GM18907 (cell line): ENCODE data around the gene SELENOO.

Experiments used
- ATAC-seq: cut with Tn5 transposase; IDR thresholded peaks from one replicate; pipeline ENCODE4 v1.9.1; 2021; ENCODE audit warnings: mild to moderate bottlenecking, moderate library complexity; ENCODE audit not compliant: unreplicated experiment

Gene SELENOO

DNA sequence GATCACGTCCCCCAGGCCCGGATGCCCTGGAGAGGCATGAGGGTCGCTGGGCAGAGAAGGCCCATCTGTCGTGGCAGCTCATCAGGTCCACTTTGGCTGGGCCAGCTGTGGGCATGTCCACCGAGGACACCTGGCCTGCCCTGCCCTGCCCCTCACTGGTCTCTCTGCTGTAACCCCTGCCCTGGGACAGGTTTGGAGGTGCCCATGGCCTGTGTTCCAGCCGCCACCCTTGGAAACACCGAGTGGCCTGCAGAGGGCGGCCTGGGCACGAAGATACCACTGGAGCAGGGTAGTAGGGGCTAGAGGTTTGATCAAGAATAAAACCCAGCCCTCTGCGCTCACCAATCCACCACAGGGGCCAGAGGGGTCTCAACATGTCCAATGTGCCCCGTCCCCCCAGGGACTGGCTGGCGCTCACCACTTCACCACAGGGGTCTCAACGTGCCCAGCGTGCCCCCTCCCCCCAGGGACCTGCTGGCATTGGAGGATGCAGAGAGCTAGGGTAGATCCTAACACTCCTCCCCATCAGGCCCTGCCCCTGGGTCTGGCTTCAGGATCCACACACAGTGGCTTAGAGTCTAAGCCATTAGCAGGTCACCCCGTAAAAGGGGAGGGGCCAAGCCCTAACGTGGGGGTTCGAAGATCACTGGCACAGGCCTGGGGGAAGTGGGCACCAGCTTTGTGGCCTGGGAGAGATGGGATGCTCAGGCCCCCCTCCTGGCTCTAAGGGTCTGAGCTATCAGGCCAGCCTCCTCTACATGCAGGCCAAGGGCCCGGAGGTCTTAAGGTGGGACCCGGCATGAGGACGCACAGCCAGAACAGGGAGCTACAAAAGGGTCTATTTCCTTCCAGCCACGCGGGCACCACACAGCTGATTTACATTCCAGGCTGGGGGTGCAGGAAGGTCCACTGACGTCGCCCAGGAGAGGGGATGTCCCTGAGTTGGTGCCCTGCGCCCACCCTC lies 51.6 kb downstream of the SELENOO start:
- no peak for ATAC-seq

DNA sequence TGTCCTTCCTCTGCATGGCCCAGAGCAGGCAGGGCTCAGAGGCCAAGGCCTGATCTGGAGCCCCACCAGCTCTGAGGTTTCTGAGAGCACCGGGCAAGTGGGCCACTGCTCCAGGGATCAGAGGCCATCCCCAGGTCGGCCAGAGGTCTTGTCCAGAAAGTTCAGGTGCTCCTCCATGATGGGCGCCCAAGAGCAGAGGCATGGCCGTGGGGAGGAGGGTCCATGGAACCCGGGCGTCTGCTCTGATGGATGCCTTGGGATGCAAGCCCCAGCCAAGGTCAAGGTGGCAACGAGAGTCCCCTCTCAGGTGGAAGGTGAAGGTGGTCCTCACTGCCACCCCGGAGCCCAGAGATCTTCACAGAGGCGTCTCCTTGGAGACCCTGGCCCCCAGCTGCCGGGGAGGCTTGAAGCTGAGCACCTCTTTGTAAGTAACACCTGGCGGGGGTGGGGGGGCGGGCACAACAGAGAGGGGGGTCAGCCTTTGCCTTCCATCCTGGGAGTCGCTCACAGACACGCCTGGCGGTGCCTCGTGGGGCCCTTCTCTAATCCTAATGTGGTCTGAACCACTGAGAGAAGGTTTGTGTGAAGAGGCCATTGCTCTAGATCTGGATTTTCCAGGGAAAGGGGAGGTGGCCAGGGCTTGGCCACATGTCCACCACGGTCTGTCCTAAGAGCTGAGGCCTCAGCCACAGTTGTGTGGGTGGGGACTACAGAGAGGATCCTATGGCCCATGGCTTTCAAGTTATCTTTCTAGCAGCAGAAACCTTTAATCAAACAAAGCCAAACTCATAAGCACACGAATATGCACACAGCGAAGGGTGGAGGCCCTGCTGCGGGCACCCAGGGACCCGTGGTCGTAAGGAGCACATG lies 52.5 kb downstream of the SELENOO start:
- ATAC-seq = no peak

DNA sequence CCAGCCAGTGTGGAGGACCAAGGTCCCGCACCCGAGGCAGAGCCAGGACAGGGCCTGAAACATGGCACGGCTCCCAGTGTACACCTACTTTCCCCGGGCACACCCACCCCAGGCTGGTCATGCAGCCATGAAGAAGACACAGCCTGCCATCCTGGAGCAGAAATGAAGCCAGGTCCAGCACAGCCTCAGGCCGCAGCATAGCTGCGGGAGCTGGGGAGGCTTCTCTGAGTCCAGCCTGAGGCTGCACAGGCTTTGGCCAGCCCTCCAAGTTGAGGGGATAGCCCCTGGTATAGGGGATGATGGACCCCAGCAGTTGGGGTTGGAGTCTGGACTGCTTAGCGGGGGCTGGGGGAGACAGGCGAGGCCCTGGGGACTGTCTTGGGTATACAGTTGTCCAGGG lies 53.1 kb downstream of the SELENOO start:
- no peak for ATAC-seq

DNA sequence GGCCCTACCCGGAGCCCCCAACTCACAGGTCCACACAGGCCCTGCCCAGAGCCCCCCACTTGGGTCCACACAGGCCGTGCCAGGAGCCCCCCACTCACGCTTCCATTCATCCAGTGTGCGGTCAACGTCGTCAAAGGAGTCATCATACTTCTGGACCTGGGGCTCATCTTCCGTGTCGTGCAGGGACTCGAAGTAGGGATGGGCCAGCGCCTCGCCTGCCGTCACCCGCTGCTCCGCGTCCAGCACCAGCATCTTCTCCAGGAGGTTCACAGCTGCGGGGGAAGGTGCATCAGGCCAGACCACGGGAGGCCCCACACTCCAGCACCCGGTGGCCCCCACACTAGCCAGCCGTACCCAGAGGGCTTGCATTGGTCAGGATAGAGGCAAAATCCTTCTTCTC lies 54.3 kb downstream of the SELENOO start:
- no peak for ATAC-seq

DNA sequence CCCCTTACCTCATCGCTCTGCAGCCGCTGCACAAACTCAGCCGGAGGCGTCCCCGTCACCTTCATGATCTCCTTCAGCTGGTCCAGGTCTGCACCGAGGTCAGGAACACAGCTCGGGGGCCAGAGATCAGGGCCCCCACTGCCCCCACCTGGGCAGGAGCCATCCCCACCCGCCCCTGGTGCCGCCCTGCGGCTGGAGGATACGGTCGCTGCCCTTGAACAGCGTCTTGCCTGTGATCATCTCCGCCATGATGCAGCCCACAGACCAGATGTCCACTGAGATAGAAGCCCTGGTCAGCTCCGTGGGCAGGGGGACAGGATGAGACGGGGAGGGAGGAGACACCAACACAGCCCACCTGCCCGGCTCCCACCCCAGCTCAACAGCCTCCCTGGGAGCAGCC lies 54.8 kb downstream of the SELENOO start:
- no peak for ATAC-seq

DNA sequence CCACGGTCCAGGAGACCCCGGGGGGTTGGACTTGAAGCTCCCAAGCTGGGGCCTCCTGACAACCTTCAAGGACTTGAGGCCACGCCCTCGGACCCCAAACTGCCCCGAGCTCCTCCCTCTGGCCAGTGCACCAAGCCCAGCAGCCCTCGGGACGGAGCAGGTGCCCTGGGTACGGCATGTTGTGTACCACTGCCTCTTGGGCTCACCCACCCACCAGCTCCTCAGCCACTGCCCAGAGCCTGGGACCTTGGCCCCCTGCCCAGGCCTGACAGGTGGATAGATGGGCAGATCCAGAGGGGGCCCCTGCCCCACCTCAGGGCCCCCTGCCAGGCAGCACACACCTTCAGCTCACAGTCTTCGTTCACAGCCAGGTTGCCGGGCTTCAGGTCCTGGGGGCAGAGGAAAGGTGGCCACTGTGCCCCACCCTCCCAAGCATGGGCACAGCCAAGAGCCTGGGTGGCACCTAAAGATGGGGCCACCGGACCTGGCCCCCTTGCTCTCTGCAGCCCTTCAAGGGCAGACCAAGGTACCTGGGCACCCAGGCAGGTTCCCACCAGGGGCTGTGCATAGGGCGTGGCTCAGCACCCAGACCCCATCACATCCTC lies 55.5 kb downstream of the SELENOO start:
- ATAC-seq = no peak

DNA sequence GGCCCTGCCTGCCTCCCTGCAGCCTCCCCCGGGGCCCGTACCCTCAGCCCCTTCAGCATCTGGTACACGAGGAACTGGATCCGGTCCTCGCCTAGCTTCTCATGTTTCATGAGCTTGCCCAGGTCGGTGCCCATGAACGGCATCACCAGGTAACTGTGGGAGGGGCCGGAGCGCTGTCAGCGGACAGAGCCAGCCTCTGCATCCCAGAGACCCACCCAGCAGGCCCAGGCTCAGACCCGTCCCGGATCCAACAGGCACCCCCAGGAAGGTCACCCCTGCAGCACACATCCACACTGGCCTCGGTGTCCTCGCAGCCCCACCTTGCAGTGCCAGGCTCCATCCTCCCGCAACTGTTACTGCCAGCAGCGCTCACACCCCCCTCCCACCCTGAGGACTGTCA lies 56.2 kb downstream of the SELENOO start:
- ATAC-seq = no peak

DNA sequence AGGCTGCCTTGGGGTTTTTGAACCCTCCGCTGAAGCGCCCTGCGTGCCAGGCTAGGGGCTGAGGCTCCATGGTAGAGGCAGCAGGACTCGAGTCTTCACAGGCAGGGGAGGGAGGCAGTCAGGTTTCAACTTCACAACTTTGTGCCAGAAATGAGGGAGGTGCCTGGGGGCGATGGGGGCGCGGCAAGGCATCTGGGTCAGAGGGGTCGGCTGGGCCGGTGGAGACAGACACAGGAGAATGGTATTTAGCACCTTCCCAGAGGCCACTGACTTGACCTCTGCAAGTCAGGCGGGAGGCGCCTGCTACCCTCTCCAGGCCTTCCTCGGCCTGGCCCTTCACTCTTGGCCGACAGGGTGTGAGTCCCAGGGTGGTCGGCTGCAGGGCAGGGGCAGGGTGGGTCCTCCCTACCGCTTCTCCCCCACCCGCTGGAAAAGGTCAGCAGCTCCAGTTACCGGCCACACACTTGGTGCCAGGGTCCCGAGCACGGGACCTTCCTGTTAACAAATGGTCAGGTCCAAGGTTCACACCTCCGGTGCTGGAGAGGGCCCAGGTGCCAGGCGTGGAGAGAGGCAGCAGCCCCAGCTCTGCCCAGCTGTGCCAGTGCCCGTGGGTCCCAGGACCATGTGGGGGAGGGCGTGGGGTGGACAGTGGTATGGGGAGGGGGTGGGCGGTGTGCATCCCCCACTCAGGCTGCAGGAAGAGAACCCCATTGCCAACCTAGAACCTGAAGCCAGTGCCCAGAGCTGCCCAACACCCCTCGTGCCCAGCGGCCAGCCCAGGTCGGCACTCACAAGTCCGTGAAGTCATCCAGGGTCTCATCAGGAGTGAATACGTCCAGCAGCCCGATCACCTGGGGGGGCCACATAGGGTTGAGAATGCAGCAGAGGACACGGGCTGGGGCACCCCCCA lies 56.9 kb downstream of the SELENOO start:
- ATAC-seq = no peak

DNA sequence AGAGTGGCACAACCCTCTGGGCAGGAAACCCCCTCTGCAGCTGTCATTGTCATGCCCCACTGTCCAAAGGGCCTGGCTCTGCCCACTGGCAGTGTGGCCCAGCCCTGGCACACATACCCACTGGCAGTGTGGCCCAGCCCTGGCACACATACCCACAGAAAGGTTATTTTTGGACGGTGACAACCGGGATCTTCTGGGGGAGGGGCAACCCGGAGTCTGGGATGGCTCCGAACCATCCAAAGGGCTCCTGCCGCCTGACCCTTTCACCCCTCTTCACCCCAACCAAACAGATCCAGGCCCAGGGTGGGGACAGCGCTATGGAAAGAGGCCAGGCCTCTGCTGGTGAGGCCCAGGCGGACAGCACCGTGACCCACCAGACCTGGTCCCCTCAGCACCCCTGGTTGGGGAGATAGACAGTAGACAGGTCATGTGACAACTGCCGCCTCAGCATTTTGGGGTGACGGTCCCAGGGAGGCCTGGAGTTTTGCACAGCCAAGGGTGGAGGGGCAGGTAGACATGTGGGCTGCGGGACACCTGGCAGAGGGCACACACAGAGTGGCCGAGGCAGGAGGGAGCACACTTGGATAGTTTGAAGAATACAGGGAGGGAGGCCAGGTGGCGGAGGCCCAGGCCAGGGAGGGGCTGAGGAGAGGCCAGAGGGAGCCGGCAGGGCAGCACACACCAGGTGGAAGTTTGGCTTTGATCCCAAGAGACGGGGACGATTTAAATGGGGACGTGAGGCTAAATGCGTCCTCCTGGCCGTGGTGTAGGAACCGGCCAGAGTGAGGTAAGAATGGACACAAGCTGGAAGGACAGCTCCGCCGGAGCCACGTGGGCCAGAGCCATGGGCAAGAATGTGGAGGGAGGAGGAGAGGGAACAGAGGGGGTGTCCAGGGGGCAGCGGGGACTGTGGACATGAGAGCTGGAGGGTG lies 57.8 kb downstream of the SELENOO start:
- ATAC-seq = no peak

DNA sequence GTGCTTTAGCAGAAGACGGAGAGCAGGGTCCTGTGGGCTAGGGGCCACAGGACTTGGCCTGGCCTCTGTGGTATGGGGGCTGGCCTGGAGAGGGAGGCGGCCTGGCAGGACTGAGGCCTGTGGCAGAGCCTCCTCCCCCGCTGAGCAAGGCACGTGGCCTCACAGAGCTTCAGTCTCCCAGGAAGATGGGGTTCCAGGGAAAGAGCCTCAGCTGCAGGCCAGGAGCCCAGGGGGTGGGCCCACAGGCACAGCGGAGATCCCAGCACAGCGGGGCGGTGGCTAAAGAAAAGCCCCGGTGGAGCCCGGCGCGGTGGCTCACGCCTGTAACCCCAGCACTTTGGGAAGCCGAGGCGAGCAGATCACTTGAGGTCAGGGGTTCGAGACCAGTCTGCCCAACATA lies 58.5 kb downstream of the SELENOO start:
- no peak for ATAC-seq

DNA sequence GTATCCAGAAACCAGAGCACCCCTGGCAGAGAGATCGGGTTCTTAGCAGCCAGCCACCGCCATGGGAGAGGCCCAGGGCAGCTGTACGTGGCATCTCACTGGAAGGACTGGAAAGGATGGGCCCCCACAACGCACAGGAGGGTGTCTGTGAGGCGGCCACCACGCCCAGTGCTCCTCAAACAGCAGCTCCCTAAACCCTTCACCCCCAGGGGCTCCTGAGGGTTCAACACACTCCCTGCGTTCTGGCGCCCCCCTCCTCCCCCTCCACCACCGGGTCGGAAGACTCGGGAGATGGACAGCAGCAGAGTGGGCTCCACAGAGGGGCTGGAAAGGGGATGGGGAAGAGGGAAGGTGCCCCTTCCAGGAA lies 59.6 kb downstream of the SELENOO start:
- ATAC-seq = no peak

DNA sequence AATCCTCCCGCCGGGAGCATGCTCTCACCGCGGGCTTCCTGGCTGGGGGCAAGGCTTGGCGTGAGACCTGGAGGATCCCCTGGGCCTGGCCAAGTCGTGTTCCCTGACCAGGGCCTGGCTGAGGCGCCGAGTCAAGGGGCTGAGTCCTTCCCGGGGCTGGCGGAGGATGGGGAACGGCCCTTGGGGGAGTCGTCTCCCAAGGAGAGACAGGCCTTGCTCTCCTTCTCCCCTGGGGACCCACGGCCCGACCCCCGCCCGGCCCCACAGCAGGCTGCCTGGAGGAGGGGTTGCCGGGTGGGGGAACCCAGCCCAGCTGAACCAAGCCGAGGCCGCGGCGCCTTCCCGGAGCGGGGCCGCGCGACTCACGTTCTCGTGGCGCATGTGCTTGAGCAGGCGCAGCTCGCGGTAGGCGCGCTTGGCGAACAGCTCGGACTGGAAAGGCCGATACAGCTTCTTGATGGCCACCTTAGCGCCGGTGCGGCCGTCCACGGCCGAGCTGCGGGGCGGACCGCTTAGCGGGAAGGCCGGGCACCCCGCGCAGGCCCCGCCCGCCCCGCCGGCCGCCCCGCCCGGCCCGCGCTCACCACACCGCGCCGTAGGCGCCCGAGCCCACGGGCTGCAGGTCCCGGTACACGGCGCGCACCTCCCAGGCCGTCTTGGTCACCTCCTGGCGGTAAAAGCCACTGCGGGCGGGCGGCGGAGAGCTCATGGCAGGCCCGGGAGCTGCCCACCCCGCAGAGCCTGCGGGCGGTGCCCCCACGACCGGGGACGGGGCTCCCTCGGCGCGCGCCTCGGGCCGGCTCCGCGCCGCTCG lies 60.2 kb downstream of the SELENOO start:
- ATAC-seq = no peak

DNA sequence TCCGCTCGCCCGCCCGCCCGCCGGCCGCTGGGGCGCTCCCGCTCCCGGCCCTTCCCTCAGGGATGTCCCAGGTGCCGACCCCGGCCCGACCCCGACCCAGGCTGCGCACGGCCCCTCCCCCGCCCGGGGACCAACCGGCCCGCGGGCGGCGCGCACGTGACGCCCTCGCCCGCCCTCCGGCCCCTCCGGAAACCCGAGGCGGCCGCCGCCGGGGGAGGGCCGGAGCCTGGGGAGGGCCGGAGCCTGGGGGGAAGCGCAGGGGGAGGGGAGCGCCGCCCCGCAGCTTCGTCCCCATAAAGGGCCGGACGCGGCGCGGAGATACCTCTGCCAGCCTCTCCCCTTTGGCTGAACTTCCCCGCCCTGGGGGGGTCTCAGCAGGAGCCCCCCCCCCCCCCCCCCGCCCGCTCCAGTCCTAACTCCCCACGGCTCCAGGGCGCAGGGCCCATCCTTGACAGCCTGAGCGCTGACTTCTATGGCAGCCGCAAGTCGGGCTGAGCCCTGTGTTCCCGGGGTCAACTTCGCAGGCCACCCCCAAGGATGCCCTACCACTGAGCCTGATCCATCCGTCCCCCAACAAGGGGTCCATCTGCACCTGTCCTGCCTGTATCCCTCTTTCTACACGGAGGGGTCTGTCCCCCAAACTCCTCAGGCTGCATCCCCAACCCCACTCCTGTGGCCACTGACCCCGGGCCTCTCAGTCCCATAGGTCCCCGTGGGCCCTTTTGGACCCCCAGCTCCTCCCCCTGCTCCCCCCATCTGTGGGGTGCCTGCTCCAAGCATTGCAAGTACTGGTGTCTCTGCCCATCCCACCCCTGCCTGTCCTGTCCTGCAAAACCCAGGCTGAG lies 61.0 kb downstream of the SELENOO start, which contains the start of gene MAPK12:
Gene MAPK12 (minus strand): TSS at position 69 of the 845 bp plus-strand sequence. CDS start 174 bp downstream, outside the sequence.
- ATAC-seq = no peak

DNA sequence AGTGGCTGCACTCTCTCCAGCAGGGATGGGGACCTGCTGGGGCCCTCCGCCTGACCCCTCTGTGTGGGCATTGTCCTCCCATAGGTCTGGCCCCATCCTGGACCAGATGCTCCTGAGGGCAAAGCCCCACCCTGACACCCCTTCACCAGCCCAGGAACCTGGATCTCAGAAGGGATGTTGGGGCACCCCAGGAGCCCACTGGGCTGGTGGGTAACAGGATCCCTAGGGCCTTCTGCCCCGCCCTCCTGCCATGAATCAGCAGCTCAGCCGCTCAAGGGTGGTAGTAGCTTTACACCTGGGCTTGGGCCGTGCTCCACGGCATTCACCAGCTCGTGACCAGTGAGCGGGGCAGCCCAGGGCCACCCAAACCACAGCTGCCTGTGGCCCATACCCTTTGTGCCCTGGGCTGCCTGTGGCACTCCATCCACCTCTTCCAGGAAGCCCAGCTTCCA lies 61.7 kb downstream of the SELENOO start:
- ATAC-seq = no peak

DNA sequence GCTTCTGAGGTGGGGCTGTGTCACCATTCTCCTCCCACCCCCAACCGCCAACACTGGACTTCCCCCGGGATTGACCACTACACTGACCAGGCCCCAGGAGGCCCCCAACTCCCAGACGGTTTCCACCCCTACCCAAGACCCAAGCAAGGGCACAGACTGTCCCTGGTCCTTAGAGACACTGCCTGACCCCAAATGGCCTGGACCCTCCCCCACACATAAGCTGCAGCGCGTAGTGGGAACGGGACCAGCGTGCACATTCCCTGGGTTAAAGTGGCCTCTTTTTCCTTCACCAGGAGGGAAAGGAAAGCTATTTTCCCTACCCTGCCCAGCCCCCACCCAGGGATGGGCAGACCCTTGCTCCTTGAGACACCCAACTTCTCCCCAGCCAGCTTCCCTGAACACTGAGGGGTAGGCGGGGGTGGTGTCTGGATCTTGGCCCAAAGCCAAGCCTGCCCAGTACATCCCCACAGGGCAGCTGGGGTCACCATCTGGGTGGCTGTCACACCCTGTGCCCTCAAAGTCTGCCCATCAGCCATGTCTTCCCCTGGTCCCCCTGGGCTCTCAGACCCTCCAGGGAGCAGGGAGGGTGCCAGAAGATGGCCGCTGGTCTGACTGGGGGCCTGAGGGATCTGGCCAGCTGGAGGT lies 62.3 kb downstream of the SELENOO start:
- ATAC-seq = no peak

DNA sequence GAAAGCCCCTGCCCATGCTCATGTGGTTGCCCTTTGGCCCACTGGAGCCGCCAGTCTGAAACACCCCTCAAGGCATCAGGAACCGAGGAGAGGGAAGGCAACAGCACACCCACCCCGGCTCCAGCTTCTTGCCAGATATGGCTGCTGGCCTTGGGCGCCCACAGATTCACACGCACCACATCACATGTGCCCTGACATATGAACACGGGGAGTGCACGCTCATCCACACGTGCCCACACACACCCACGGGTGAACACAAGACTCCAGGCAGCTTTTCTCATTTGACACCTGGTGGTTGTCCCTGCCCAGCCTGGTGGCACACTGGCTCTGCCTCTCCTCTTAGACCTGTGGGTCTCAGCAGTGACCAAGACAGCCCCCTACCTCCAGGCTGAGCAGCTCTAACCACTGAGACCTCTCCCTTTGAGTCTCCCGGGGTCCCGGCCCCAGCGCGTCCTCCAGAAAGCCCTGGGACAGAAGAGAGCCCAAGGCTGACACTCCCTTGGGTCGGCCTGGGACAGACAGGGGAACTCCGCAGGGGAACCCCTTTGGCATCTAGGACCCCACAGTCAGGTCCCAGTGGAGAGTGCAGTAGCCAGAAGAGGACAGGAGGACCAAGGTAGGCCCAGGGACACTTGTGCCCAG lies 63.4 kb downstream of the SELENOO start:
- ATAC-seq = no peak
